A673 (cell line): ENCODE data around the gene PHF21A.

Experiments
- CTCF ChIP-seq: fragments of 300-800, 200-600 bp; sonication (generic); conservative IDR thresholded peaks from 2 replicates; pipeline ENCODE4 v1.5.1; 2017; ENCODE audit warnings: low read depth, mild to moderate bottlenecking, antibody characterized with exemption, low read length, moderate library complexity, mixed read lengths
- EZH2 ChIP-seq: fragments of 200-600 bp; sonication (generic); IDR thresholded peaks from 2 replicates; pipeline ENCODE4 v1.6.1; 2017; ENCODE audit warnings: borderline replicate concordance, low read depth, mild to moderate bottlenecking, mixed read lengths, antibody characterized with exemption, low read length; ENCODE audit not compliant: poor library complexity, severe bottlenecking

GRCh38 chr11:45913514-45913913 lies 207.7 kb downstream of the PHF21A start:
- TF ChIP-seq CTCF (no peak), EZH2 (no peak)
